MCF 10A (cell line): Measurements from ENCODE around the gene OBSL1. TPM values are rescaled to one million over a fixed set of nuclear protein-coding genes. Genes with fewer than 3 reads are reported as not detected.
A peak's percentile ranks its signal among the peaks of the same experiment; 100 is the strongest.

Experiments used
- BruUV-seq: library from RNA; stranded (reverse); fragments of 400-500 nt; replicated peaks from 2 replicates; lab custom pipeline; 2021; lab: Mats Ljungman, UMichigan
- CTCF ChIA-PET: fragments of 300-600 bp; sonication (Branson Sonifier 250); formaldehyde crosslinking; extraction: SDS; loops from one replicate; lab custom pipeline; 2021; ENCODE audit warnings: antibody characterized with exemption, inconsistent platforms; lab: Yijun Ruan, JAX
- POLR2A ChIA-PET: fragments of 300-600, 350-650 bp; sonication (Branson Sonifier 250); formaldehyde crosslinking; extraction: SDS; loops from one replicate; lab custom pipeline; 2020; ENCODE audit warnings: antibody characterized with exemption, inconsistent platforms; lab: Yijun Ruan, JAX
- DNase-seq: peaks from one replicate; pipeline ENCODE4 v3.0.0-alpha.2; 2018; ENCODE audit not compliant: unreplicated experiment
- H3K27ac Mint-ChIP-seq: one replicate; pipeline ENCODE4 v1.8.0; 2022; ENCODE audit warnings: mild to moderate bottlenecking, low read depth, mixed read lengths; ENCODE audit not compliant: unreplicated experiment
- H3K27me3 Mint-ChIP-seq: one replicate; pipeline ENCODE4 v1.8.0; 2022; ENCODE audit warnings: mixed read lengths; ENCODE audit not compliant: insufficient read depth, unreplicated experiment
- H3K36me3 Mint-ChIP-seq: one replicate; pipeline ENCODE4 v1.8.0; 2022; ENCODE audit warnings: mild to moderate bottlenecking, moderate library complexity, mixed read lengths; ENCODE audit not compliant: insufficient read depth, unreplicated experiment
- H3K4me1 Mint-ChIP-seq: one replicate; pipeline ENCODE4 v1.8.0; 2022; ENCODE audit warnings: mixed read lengths; ENCODE audit not compliant: insufficient read depth, unreplicated experiment
- H3K4me3 Mint-ChIP-seq: one replicate; pipeline ENCODE4 v1.8.0; 2022; ENCODE audit warnings: mild to moderate bottlenecking, moderate library complexity, mixed read lengths; ENCODE audit not compliant: unreplicated experiment
- H3K9me3 Mint-ChIP-seq: one replicate; pipeline ENCODE4 v1.8.0; 2022; ENCODE audit warnings: mixed read lengths; ENCODE audit not compliant: unreplicated experiment
- CTCF ChIP-seq: fragments of 200-600 bp; IDR thresholded peaks from one replicate; pipeline ENCODE4 v1.8.0; 2022; ENCODE audit warnings: antibody characterized with exemption, mild to moderate bottlenecking; ENCODE audit not compliant: unreplicated experiment
- intact Hi-C: fragments of 100-400 bp; cut with micrococcal nuclease; formaldehyde crosslinking; loops from 2 replicates; pipeline ENCODE4 v1.14.1; 2022
- total RNA-seq: library from RNA; stranded (reverse); gene quantifications from 2 replicates; pipeline ENCODE4 v1.2.3, GENCODE V29; 2022

Gene OBSL1
- total RNA-seq, 1 experiment from 2014 or later = 29.0 TPM

GRCh38 chr2:219551441-219552381 lies 19.6 kb downstream of the OBSL1 start:
- Mint-ChIP-seq H3K27ac (no peak overlapping the region), H3K4me1 (peaks cover 6% of the 10 kb centered on the region), H3K9me3 (no peaks in the 10 kb centered on the region), H3K27me3 (no peaks in the 10 kb centered on the region), H3K4me3 (peak overlapping the region; percentile 70), H3K36me3 (no peaks in the 10 kb centered on the region)
- TF ChIP-seq CTCF = no peak
- DNase-seq = peak; percentile 41
- no TSS peak for BruUV-seq
- ChIA-PET CTCF (interaction anchor here (1.0 to 2.6 kb wide), 6 partner anchors 8 to 91 kb away, joined by 3 to 8 read pairs (median 6); no protein-coding TSS in a partner anchor), POLR2A (interaction anchor here (0.6 to 1.9 kb wide), 5 partner anchors 8 to 508 kb away, joined by 3 to 17 read pairs (median 3); partner anchors contain the start of genes CHPF, OBSL1 and TMEM198)
- intact Hi-C loops = no loop called here

GRCh38 chr2:219549619-219550018 lies 21.7 kb downstream of the OBSL1 start:
- intact Hi-C loops = no loop called here
- peaks cover 7% of the 10 kb centered on the region for H3K4me1 Mint-ChIP-seq
- CTCF ChIA-PET = interaction anchor here (1.1 to 3.0 kb wide), 5 partner anchors 9 to 147 kb away, joined by 4 to 21 read pairs (median 8); no protein-coding TSS in a partner anchor
- no peaks in the 10 kb centered on the region for H3K9me3 Mint-ChIP-seq
- no peak overlapping the region for H3K27ac Mint-ChIP-seq
- TF ChIP-seq CTCF = no peak
- no peak for DNase-seq
- BruUV-seq = no TSS peak
- POLR2A ChIA-PET = interaction anchor here (0.7 kb wide), 1 partner anchor 51 kb away, joined by 3 read pairs; the partner anchor contains the start of gene GMPPA
- no peaks in the 10 kb centered on the region for H3K27me3 Mint-ChIP-seq
- H3K36me3 Mint-ChIP-seq = no peaks in the 10 kb centered on the region
- no peak overlapping the region for H3K4me3 Mint-ChIP-seq

GRCh38 chr2:219548990-219549389 lies 22.3 kb downstream of the OBSL1 start:
- no TSS peak for BruUV-seq
- no peaks in the 10 kb centered on the region for H3K9me3 Mint-ChIP-seq
- no peak overlapping the region for H3K27ac Mint-ChIP-seq

More at GRCh38 chr2:219548990-219549389, 22.3 kb downstream of the OBSL1 start:
- TF ChIP-seq CTCF = no peak
- ChIA-PET CTCF (interaction anchor here (0.5 to 3.0 kb wide), 6 partner anchors 8 to 408 kb away, joined by 3 to 21 read pairs (median 7); no protein-coding TSS in a partner anchor), POLR2A (interaction anchor here (0.7 to 0.9 kb wide), 2 partner anchors 50 to 87 kb away, joined by 3 to 4 read pairs; partner anchors contain the start of gene GMPPA)
- no peak overlapping the region for H3K4me3 Mint-ChIP-seq
- no peaks in the 10 kb centered on the region for H3K27me3 Mint-ChIP-seq
- no peak for DNase-seq
- intact Hi-C loops = no loop called here
- peaks cover 12% of the 10 kb centered on the region for H3K4me1 Mint-ChIP-seq
- H3K36me3 Mint-ChIP-seq = no peaks in the 10 kb centered on the region
